Psoas muscle (tissue), 8 donors: Measurements from ENCODE around the gene MTX3. TPM values are rescaled to one million over a fixed set of nuclear protein-coding genes. Genes with fewer than 3 reads are reported as not detected.

Experiments
- ATAC-seq, 4 donors: fragments of 200-7000 bp; cut with Tn5 transposase; one replicate each; pipeline ENCODE4 v1.9.1; 2020; ENCODE audit warnings: moderate library complexity in 3 of 4, mild to moderate bottlenecking in 2 of 4
- DNase-seq, 2 donors: peaks; one replicate each; pipeline ENCODE4 v3.0.0-alpha.2; 2020
- H3K27ac ChIP-seq: fragments of 200-600 bp; one replicate; pipeline ENCODE4 v1.8.0; 2022
- H3K27me3 ChIP-seq, 3 donors: fragments of 200-600 bp in 1 of 3; one replicate each; pipeline versions ENCODE4 v1.6.1 to v1.8.0; 2013 to 2022; ENCODE audit warnings: low read length in 2 of 3, mild to moderate bottlenecking in 2 of 3, moderate library complexity in 1 of 3; ENCODE audit not compliant: insufficient read depth in 3 of 3
- H3K36me3 ChIP-seq, 2 donors: fragments of 200-600 bp in 1 of 2; one replicate each; pipeline versions ENCODE4 v1.6.1 to v1.8.0; 2013 to 2022; ENCODE audit warnings: low read depth in 1 of 2, mild to moderate bottlenecking in 1 of 2, moderate library complexity in 1 of 2; ENCODE audit not compliant: insufficient read depth in 1 of 2
- H3K4me1 ChIP-seq: fragments of 200-600 bp; one replicate; pipeline ENCODE4 v1.8.0; 2022
- H3K4me3 ChIP-seq: fragments of 200-600 bp; one replicate; pipeline ENCODE4 v1.8.0; 2022; ENCODE audit warnings: mild to moderate bottlenecking
- H3K9me3 ChIP-seq: fragments of 200-600 bp; one replicate; pipeline ENCODE4 v1.8.0; 2022
- WGBS, 3 donors: extraction: QIAGEN DNeasy Blood & Tissue Kit; methylation state at CpG; one replicate each; pipeline versions ENCODE4 v1.1.6 to v1.1.7; 2013; 5-methylcytosine and 5-hydroxymethylcytosine counted together
- intact Hi-C, 2 donors: fragments of 100-400 bp; cut with DNase I; formaldehyde crosslinking; loops; one replicate each; pipeline versions ENCODE4 v1.11.0 to v1.14.2; 2022
- polyA plus RNA-seq, 3 donors: library from polyadenylated mRNA; stranded (reverse); fragments of 200-250 nt; gene quantifications; one replicate each; pipeline ENCODE4 v1.2.3, GENCODE V29; 2013
- total RNA-seq, 4 donors: library from RNA; stranded (reverse); fragmentation: NEBNext Ultra II Directional in 2 of 4; extraction: Animal tissue kit (Norgen Biotek cat#: 25700) in 2 of 4; gene quantifications; one replicate each; pipeline versions ENCODE4 v1.2.1 to v1.2.4, GENCODE V29; 2021 to 2023
- TF ChIP-seq, protein P1 (sequence below): fragments of 200-600 bp; IDR thresholded peaks from one replicate; pipeline ENCODE4 v1.8.0; 2022; ENCODE audit warnings: antibody characterized with exemption
- donor health status: healthy with polysubstance abuse.
- donor health status: DM: no; HTN: no; CAD: no; lungs with moderate emphysema.
- donor health status: Bipolar disorder and iron deficiency.
- donor health status: healthy.
- donor health status: DM: yes; HTN: yes; CAD: no.
- donor health status: DM: no; HTN: no; CAD: no.
- donor health status: DM: no; HTN: no; CAD: no.
- donor health status: DM: yes; HTN: yes; CAD: no.

Gene MTX3
- total and polyA plus RNA-seq, 7 donors = 4.8 to 16.7 (median 11.7) TPM

GRCh38 chr5:80031109-80031508, 40.0 kb upstream of the MTX3 start:
- TF ChIP-seq, protein P1, sequence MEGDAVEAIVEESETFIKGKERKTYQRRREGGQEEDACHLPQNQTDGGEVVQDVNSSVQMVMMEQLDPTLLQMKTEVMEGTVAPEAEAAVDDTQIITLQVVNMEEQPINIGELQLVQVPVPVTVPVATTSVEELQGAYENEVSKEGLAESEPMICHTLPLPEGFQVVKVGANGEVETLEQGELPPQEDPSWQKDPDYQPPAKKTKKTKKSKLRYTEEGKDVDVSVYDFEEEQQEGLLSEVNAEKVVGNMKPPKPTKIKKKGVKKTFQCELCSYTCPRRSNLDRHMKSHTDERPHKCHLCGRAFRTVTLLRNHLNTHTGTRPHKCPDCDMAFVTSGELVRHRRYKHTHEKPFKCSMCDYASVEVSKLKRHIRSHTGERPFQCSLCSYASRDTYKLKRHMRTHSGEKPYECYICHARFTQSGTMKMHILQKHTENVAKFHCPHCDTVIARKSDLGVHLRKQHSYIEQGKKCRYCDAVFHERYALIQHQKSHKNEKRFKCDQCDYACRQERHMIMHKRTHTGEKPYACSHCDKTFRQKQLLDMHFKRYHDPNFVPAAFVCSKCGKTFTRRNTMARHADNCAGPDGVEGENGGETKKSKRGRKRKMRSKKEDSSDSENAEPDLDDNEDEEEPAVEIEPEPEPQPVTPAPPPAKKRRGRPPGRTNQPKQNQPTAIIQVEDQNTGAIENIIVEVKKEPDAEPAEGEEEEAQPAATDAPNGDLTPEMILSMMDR = no peak
- ATAC-seq (no peak), DNase-seq (no peak)
- 72 to 89% (median 85%) methylated on average over 1 of the region's 1 CpG for WGBS, 3 donors
- H3K27ac ChIP-seq = no peak overlapping the region
- no peaks in the 10 kb centered on the region for H3K36me3 ChIP-seq
- intact Hi-C loops = no loop called here
- peaks cover 8 to 30% (median 9%) of the 10 kb centered on the region in 3 donors for H3K27me3 ChIP-seq
- no peak overlapping the region for H3K4me3 ChIP-seq
- no peaks in the 10 kb centered on the region for H3K4me1 ChIP-seq
- no peaks in the 10 kb centered on the region for H3K9me3 ChIP-seq

DNA sequence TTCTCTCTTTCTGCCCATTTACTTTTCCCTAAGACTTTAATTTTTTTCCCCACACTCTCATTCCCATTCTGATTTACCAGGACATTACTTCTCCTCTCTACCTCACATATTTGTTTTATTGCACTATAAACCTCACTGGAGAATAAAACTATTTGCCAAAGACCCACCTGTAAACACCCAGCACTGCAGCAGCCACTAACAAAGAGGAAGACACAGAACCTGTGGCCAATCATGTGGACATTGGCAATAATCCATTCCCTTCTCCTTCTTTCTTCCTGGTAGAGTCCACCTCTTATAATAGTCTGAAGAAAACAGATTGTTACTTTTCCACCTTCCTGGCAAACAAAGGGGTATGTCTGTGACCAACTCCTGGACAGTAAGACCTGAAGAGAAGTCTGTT, 35.8 kb upstream of the MTX3 start:
- no peak for ATAC-seq
- TF ChIP-seq, protein P1 = no peak
- H3K4me3 ChIP-seq = no peak overlapping the region

GRCh38 chr5:80025069-80025468, 34.0 kb upstream of the MTX3 start:
- DNase-seq (no peak), ATAC-seq (no peak)
- TF ChIP-seq, protein P1 = no peak
- 94 to 95% (median 95%) methylated on average over 2 of the region's 2 CpGs for WGBS, 3 donors
- Histone ChIP-seq H3K9me3 (no peaks in the 10 kb centered on the region), H3K27me3 (no peaks in the 10 kb centered on the region), H3K4me3 (no peak overlapping the region), H3K27ac (no peak overlapping the region), H3K36me3 (no peaks in the 10 kb centered on the region), H3K4me1 (no peaks in the 10 kb centered on the region)
- intact Hi-C loops = no loop called here

More for the DNA sequence above, 35.8 kb upstream of the MTX3 start:
- DNase-seq = no peak
- intact Hi-C loops = no loop called here
- no peak overlapping the region for H3K27ac ChIP-seq
- H3K27me3 ChIP-seq = no peaks in the 10 kb centered on the region
- no peaks in the 10 kb centered on the region for H3K36me3 ChIP-seq
- H3K4me1 ChIP-seq = no peaks in the 10 kb centered on the region
- no peaks in the 10 kb centered on the region for H3K9me3 ChIP-seq

GRCh38 chr5:80010754-80011392, 19.8 kb upstream of the MTX3 start:
- no peaks in the 10 kb centered on the region for H3K9me3 ChIP-seq
- H3K4me3 ChIP-seq = no peak overlapping the region
- ATAC-seq = no peak
- intact Hi-C loops = no loop called here
- TF ChIP-seq, protein P1 = no peak
- H3K4me1 ChIP-seq = no peaks in the 10 kb centered on the region
- no peak for DNase-seq
- no peak overlapping the region for H3K27ac ChIP-seq
- H3K36me3 ChIP-seq = no peaks in the 10 kb centered on the region
- 35 to 43% (median 35%) methylated on average over 5 of the region's 5 CpGs for WGBS, 3 donors
- no peaks in the 10 kb centered on the region for H3K27me3 ChIP-seq
